AML-193 (cell line): ENCODE measurements around the gene MAP1S.

Experiments
- DNase-seq, 2 experiments: peaks; one replicate each; lab custom pipeline; 2025; lab: John Stamatoyannopoulos, UW

The MAP1S gene

DNA sequence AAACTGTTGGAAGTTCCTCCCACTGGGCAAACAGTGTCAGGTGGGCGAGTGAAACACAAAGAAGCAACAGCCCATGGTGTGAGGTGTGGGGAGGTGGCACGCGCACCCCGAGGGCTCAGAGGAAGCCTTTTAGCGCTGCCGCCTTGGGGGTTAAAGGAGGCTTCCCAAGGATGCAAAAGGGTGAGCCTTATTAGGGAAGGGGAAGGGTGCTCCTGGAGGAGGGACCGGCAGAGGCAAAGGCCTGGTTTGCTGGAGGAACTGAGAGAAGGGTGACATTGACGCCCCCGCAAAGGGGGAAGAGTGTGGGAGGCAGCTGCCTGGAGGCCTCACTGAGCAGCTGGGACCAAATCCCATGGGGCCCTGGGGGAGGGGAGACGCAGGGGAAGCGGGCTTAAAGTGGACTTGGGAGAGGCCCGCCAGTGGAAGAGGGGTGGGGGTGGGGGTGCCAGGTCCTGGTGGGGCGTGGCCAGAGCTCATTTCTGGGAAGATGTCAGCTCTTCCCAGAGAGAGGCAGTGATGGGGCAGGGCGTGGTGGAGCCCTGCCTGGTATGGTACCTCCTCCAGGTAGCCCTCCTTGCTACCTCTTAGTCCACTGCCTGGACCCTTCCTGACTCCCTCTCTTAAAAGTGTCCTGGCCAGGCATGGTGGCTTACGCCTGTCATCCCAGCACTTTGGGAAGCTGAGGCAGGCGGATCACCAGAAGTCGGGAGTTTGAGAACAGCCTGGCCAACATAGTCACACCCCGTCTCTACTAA, 20.0 kb downstream of the MAP1S start:
- DNase-seq = no peak

DNA sequence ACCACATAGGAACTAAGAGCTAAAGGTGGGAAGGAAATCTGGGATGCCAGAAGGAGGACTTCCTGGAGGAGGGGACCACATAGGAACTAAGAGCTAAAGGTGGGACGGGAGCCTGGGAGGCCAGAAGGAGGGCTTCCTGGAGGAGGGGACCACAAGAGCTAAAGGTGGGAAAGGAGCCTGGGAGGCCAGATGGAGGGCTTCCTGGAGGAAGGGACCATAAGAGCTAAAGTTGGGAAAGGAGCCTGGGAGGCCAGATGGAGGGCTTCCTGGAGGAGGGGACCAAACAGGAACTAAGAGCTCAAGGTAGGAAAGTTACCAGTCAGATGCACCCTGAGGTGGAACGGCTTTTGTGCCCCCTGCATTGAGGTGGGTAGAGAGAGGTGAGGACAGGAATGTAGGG, 22.2 kb downstream of the MAP1S start:
- DNase-seq = no peak

DNA sequence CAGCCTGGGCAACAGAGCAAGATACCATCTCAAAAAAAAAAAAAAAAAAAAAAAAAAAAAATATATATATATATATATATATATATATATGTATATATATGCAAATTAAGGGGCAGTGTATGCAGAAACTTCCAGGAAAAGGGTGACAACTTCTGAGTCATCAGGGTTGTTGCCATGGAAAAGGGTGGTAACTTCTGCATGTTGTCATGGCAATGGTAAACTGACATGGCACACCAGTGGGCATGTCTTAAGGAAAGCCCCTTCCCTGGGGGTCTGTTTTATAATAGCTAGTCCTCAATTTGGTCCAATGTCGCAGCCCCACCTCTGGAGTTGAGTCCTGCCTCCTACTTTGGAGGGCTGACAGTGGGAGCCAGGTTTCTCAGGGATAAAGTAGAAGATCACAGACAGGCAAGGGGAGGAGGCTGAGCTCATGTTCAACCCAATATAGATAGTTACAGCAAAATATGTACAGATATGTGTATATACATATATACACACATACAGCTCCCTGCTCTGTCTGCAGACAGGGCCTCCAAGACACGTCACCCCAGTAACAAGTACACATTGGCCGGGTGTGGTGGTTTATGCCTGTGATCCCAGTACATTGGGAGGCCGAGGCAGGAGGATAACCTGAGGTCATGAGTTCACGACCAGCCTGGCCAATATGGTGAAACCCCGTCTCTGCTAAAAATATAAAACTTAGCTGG, 24.7 kb downstream of the MAP1S start:
- no peak for DNase-seq

DNA sequence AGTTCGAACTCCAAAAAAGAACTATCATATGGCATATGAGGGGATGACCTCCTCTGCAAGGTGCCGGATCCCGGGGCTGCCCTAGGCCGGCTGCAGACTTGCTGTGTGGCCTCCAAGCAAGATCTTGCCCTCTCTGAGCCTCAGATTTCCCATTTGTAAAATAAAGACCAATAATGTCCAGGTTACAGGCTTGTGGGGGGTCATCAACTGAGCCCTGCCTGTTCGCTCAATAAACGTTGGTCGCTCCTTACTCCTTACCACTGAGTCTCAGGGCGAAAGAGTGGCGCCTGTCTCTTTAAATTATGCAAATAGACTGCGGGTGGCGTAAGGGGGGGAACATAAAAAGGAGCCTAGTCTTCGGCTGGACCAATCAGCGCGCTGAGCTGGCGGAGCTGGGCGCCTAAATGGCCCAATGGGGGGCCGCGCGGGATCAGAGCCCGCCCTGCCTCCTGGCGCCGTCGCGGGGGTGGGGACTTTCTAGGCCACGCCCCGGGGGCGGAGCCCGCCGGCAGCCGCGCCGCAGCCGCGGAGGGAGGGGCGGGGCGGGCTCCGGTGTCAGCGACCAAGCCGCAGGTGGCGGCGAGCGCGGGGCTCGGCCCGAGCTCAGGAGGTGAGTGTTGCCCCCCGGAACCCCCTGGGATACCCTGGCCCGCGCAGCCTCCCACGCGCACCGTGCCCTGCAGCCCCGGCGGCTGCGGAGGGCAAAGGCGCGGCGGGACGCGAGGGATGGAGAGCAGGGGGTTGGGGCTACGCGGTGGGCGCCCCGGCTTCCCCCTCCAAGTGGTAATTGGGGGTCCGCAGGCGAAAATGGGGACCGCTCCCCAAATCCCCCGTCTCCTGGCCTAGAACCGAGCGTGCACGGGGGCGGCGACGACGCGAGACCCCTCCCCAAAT, 28.2 kb downstream of the MAP1S start:
- peak; percentile 85 to 90 for DNase-seq

DNA sequence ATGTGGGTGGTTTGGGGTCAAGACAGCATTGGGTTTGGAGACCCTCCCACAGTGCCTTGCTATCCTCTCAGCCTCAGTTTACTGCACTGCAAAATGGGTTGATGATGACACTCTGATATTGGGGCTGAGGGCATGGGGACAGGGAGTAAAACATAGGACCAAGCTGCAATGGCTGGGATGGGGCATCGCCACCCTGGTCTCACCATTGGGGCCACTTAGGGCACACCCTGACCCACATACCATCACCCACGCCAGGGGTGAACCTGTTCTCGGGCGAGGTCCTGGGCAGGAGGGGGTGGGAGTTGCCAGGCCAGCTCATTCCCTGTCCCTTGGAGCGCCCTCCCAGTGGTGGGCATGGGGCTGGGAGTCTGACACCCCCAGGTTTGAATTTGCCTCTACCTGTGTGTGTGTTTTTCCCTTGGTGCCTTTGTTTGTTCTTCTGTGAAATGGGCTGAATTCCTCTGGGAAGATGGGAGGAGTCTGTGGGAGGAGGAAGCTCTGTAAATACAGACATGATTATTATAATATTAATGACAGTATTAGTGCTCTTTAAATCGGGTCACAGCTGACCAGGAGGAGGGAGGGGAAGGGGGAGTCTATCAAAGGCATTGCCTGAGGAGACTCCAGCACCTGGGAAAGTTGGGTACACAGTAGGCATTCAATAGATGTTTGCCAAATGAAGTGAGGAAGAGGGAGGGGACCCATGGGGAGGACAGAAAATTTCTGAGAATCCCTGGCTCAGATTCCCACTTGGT, 29.8 kb downstream of the MAP1S start:
- DNase-seq = no peak

DNA sequence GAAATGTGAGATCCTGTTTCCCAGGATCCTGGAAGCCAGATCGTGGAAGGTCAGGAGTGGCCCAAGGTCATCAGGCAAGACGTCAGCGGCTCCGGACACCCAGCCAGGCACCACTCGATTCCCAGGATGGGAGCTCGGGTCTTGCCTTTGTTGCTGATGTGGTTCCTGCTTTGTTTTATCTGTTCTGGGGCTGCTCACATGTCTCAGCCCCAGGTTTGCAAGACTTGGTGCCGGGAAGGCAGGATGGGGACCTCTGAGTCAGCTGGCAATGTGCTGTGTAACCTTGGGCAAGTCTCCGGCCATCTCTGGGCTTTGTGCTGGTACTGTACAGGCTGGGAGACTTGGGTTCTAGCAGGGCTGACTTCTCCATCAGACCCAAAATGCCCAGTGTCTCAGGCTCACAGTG, 30.6 kb downstream of the MAP1S start:
- DNase-seq = no peak

DNA sequence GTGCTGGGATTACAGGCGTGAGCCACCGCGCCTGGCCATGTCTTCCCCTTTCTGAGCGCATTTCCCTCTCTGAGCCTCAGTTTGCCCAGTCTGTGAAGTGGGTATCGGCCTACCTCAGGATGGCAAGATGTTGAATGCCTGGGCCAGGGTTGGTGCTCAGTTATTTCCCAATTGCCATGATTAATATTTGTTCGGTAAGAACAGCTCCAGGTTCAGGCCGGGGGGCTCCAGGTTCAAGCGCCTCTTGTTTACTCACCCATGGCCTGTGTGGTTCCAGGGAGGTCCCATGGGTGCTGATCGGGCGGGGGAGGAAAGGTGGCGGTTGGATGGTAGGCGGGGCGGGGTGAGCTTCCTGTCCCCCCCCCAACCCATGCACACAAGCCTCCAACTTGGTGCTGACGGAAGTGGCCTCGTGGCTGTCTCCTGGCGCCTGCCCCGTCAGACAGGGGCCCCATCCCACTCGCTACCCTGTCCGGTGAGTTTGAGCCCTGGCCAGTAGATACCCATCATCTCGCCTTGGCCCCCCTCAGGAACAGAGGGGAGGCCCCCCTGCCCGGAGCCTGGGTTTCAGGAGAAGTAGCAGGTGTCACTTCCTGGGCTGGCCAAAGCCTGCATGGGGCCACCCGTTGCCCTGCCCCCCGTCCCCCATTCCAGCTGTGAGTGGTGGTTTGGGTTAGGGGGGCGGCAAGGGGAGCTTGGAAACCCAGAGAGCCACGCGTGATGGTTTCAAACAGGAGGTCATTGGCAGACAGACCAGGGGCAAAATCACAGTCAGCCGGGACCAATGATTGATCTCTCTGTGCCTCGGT, 32.0 kb downstream of the MAP1S start, which contains the start of gene FCHO1:
Gene FCHO1 (plus strand): TSS at position 375 of the 809 bp plus-strand sequence. CDS start 3,688 bp downstream, outside the sequence.
- DNase-seq = peak; percentile 56 to 63

DNA sequence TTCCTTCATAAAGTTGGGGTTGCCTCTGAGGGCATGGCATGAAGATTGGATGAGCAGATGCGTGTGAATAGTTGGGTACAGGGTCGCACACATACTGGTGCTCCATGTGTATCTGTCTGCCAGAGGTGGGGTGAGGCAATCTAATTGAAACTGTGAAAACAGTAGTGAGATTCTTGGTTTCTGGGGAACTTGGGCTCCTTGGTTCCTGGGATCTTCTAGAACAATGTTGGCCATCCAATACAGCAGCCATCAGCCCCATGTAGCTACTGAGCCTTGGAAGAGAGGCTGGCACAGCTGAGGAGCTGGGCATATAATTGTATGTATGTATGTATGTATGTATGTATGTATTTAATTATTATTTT, 32.6 kb downstream of the MAP1S start:
- no peak for DNase-seq

DNA sequence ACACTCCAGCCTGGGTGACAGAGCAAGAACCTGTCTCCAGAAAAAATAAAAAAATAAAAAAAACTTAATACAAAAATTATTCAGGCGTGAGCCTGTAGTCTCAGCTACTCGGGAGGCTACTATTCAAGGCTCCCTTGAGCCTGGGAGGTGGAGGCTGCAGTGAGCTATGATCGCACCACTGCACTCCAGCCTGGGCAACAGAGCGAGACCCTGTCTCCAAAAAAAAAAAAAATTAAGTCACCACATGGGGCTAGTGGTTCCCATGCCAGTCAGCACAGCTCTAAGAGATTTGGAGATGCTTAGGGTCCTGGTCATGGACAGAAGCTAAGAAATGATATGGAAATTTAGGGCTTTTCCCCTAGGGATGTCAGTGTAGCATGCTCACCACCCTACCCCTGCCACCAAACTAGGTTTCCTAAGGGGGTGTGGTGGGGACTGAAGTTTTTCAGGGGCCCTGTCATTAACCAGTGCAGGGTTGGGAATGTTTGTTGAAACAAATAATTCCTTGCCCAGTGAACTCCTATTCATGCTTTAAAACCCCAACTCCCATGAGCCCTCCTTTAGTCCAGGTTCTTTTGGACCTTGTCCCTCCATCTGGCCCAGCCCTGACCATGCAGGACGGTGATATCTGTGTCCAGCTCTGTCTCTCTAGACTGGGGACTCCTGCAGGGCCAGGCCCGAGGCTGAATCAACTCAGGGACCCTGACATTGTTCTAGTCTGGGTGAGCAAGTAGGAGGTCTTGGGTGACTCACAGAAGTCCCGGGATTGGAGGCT, 33.8 kb downstream of the MAP1S start:
- no peak for DNase-seq

DNA sequence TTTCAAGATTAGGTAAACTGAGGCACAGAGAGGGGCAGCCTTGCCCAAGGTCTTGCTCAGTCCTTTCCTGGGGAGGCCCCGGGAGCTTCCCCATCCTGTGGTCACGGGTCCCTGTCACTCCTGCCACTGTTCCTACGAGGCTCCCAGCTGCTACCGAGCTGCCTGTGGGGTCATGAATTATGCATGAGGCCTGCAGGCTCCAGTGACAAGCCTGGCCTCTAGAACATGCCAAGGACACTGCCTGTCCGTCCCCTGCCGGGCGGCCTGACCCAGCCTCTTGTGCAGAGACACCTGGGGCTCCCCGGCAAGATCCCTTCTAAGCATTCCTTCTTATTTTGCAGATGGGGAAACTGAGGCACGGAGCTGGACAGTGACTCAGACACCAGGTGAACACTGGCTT, 34.7 kb downstream of the MAP1S start:
- DNase-seq = no peak

DNA sequence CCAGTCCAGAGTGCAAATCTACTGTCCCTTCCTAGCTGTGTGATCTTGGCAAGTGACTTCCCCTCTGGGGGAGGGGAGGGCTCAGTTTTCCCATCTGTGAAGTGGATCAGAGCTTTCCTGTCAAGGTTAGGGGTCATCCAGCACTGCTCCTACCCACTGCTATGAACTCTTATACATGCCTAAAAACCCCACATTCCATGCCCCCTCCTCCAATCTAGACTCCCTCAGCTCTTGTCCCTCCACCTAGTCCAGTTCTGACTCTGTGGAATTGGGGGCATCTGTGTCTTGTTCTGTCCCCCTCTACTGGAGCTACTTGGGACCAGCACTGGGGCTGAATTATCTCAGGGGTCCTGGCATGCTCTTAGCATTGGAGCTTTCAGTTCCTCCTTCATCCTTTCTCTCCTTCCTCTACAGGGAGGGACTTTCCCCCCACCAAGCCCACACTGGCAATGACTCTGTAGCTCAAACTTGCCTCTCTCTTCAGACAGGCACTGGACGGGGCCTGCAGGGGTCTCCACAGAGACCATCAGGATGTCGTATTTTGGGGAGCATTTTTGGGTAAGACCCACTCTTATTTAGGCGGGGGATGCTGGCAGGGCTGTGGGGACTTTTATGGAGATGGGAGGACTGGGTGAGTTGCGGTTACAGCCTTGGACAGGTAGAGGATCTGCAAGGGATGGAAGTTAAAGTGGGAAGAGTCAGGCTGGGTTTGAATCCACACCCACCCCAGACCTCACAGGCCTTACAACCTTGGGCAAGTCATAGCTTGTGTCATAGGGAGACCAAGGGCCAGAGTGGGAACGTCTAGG, 35.6 kb downstream of the MAP1S start:
- no peak for DNase-seq

DNA sequence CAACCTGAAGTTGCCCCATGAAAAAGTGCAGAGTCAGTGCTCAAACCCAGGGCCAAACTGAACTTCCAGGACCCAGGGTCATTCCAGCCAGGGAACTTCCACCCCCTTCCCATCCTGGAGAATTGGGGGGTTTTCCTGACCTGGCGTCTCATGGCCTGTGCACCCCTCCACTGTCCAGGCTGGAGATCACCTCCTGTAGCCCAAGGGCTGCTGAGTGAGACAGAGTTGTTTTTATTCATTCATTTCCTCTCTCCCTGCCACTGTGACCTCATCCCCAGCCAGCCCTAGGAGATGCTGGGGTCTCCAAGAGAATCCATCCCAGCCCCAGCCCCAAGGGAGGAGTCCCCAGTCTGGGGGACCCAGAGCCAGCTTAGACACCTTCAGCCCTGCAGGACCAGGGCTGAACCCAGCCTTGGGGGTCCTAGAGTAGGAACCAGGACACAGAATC, 36.2 kb downstream of the MAP1S start:
- no peak for DNase-seq

DNA sequence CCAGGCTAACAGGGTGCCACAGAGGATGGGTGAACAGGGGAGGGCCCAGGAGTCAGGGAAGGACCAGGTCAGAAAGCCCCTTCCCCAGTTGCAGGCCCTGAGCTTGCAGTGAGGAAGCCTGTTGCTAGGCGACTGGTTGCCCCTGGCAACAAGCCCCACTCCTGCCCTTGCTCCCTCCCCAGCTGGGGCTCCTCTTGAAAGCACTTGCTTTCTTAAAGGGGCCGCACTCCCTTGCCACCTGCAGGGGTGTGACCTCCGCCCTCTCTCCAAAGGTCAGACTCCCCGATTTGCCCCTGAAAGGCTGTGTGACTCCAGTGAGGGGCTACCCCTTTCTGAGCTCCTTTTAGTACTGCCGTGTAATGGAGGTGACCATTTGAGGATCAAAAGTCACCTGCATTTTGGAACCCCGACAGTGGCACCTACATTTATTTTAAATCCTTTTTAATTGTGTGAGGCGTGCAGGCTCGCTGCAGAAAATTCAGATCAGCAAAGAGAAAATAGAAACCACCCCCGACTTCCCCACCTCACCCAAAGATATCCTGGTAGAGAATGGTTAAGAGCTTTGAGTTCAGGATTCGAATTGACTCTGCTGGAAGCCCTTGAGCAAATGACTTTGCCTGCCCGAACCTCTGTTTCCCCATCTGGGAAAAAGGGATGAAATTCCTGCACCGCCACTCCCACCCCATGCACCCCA, 36.8 kb downstream of the MAP1S start:
- DNase-seq = no peak

DNA sequence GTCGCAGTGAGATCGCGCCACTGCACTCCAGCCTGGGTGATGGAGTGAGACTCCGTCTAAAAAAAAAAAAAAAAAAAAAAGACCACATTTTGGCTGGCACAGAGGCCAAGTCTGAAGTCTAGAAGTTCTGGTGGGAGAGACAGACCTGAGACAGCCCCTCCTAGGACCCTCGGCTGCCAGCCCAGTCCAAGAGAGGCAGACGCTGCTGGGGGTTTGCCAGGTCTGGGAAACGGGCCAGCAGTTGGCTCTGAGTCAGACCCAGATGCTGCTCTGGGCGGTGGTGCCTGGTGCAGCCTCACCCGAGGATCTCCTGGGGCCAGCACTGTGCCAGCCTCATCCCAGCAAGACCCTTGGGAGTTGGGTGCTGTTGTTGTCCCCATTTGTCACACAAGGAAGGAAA, 37.8 kb downstream of the MAP1S start:
- no peak for DNase-seq

DNA sequence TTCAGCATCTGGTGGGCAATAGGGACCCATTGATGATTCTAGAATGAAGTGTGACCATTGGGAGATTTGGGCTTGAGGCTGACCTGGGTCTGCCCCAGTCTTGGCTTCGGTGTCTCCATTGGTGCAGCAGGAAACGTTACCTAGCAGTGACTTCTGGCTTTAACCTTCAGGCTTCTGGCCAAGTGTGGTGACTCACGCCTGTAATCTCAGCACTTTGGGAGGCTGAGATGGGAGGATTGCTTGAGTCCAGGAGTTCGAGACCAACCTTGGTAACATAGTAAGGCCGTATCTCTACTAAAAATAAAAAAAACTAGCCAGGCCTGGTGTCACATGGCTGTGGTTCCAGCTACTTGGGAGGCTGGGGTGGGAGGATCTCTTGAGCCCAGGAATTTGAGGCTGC, 39.2 kb downstream of the MAP1S start:
- no peak for DNase-seq

DNA sequence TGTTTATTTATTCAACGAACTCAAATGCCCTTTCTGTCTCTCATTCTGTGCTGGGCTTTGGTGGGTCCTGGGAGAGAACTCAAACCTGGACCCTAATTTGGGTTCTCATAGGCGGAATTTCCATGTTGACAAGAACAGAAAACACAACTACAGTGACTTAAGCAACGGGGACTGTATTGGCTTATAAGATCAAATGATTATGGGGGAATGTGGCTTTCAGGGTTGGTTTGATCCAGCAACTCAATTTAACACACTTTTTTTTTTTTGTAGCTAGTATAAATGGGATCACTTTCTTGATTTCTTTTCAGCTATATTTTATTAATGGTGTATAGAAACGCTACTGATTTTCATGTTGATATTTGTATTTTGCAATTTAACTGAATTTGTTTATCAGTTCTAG, 41.9 kb downstream of the MAP1S start:
- no peak for DNase-seq

DNA sequence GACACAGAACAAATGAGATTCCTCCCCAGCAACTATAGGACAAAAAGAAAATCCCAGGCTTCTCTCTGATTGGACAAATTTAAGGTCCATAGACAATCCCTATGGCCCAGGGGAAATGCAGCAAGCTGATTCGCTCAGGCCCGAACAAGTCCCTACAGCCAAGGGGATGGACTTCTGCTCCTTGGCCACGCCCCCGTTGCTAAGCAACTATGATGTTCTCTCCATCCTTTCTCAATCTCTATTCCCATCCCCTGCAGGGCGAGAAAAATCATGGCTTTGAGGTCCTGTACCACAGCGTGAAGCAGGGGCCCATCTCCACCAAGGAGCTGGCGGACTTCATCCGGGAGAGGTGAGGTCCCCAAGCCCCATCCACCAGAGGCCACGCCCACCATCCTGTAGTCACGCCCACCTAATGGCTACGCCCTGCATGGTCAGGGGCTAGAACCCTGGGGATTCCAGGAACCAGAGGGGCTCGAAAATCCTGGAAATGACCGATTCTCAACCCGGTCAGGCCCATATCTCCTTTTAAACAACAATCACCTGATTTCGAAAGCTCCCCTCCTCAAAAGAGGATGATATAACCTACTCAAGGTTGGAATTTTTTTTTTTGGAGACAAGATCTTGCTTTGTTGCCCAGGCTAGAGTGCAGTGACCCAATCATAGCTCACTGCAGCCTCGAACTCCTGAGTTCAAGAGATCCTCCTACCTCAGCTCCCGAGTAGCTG, 43.4 kb downstream of the MAP1S start:
- peak in 1 of 2 experiments; percentile 20 for DNase-seq

DNA sequence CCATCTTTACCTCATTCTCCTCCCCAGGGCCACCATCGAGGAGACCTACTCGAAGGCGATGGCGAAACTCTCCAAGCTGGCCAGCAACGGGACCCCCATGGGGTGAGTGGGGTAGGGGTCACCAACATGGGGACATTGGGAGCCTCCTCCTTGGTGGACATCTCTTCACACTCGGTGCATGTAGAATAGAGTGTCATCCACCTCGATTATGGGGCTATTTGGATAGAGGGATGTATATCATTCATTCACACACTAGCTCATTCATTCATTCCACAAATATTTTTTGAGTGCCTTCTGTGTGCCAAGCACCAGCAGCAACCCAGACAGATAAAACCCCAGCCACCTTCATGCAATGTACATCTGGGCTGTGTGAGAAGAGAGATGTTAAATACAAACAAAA, 45.1 kb downstream of the MAP1S start:
- no peak for DNase-seq
